Karpas-422 (cell line): ENCODE results near the gene WDR33. TPM values are rescaled to one million over a fixed set of nuclear protein-coding genes. Genes with fewer than 3 reads are reported as not detected.

Experiments used
- DNase-seq: peaks from one replicate; pipeline ENCODE4 v3.0.0-alpha.2; 2015
- H2AFZ ChIP-seq: fragments of 200-600 bp; sonication (generic); 2 replicates; pipeline ENCODE4 v1.6.1; 2014; ENCODE audit warnings: antibody characterized with exemption, low read length, mixed read lengths
- H3K27ac ChIP-seq: fragments of 200-600 bp; sonication (generic); 2 replicates; pipeline ENCODE4 v1.5.1; 2014; ENCODE audit warnings: mild to moderate bottlenecking, low read length, moderate library complexity
- H3K27me3 ChIP-seq: fragments of 200-600 bp; sonication (generic); 2 replicates; pipeline ENCODE4 v1.6.1; 2014; ENCODE audit warnings: low read length, mixed read lengths
- H3K36me3 ChIP-seq: fragments of 200-600 bp; sonication (generic); 2 replicates; pipeline ENCODE4 v1.6.1; 2014; ENCODE audit warnings: low read length, mixed read lengths; ENCODE audit not compliant: insufficient read depth
- H3K4me1 ChIP-seq: fragments of 200-600 bp; sonication (generic); 2 replicates; pipeline ENCODE4 v1.6.1; 2014; ENCODE audit warnings: mild to moderate bottlenecking, low read length, mixed read lengths
- H3K4me2 ChIP-seq: fragments of 200-600 bp; sonication (generic); 2 replicates; pipeline ENCODE4 v1.6.1; 2014; ENCODE audit warnings: low read length, low read depth, mild to moderate bottlenecking; ENCODE audit not compliant: poor library complexity, severe bottlenecking
- H3K4me3 ChIP-seq: fragments of 200-600 bp; sonication (generic); 2 replicates; pipeline ENCODE4 v1.5.1; 2014; ENCODE audit warnings: mild to moderate bottlenecking, antibody characterized with exemption, low read length, mixed read lengths
- H3K79me2 ChIP-seq: fragments of 200-600 bp; sonication (generic); 2 replicates; pipeline ENCODE4 v1.6.1; 2014; ENCODE audit warnings: mild to moderate bottlenecking, low read length, mixed read lengths
- H3K9ac ChIP-seq: fragments of 200-600 bp; sonication (generic); 2 replicates; pipeline ENCODE4 v1.6.0; 2014; ENCODE audit warnings: low read length
- H3K9me2 ChIP-seq: fragments of 200-600 bp; sonication (generic), shearing (Covaris generic); replicated peaks from 2 replicates; pipeline ENCODE4 v1.6.0; 2014; ENCODE audit warnings: mild to moderate bottlenecking, low read length, moderate library complexity; ENCODE audit not compliant: insufficient read depth
- H3K9me3 ChIP-seq: fragments of 300-700, 200-600 bp; sonication (generic); 2 replicates; pipeline ENCODE4 v1.6.1; 2014; ENCODE audit warnings: low read length, mixed read lengths
- H4K20me1 ChIP-seq: fragments of 200-600 bp; sonication (generic); 2 replicates; pipeline ENCODE4 v1.6.1; 2014; ENCODE audit warnings: mild to moderate bottlenecking, antibody characterized with exemption, low read length, low read depth; ENCODE audit not compliant: insufficient read depth
- total RNA-seq: library from RNA; depleted of rRNA; stranded (reverse); fragments of >200 nt; shearing (Covaris generic); gene quantifications from 2 replicates; pipeline ENCODE4 v1.2.3, GENCODE V29; 2014; ENCODE audit warnings: low replicate concordance

WDR33 gene
- total RNA-seq, 1 experiment from 2014 or later: 65.0 TPM

DNA sequence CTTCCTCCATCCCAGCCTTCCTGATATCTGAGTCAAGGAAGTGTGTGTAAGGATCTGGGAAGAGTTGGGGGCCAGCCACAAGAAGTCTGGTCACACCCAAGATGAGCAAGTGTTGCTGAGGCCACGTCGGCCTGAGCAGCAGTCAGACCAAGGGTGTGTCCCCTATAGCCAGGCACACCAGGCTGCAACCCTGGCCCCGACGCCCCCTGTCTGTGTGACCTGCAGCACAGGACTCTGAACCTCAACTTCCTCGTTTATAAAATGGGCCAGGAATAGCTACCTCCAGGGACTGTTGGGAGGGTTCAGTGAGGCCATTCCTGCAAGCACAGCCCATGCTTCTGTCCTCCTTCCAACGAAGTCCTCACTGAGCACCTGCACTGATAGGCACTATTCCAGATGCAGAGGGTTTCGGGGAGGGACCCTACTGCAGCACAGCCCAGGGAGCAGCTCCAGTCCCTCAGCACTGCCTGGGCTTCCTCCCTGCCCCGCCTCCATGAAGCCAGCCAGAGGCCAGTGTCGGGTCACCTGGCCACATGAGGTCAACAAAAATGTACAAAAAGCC, 148.9 kb downstream of the WDR33 start:
- Histone ChIP-seq H3K9me2 (no peaks in the 10 kb centered on the region), H3K9ac (no peak overlapping the region), H3K36me3 (no peaks in the 10 kb centered on the region), H4K20me1 (no peaks in the 10 kb centered on the region), H2AFZ (no peak overlapping the region), H3K9me3 (no peaks in the 10 kb centered on the region), H3K27ac (no peak overlapping the region), H3K4me2 (no peak overlapping the region), H3K79me2 (no peaks in the 10 kb centered on the region), H3K27me3 (no peaks in the 10 kb centered on the region), H3K4me3 (no peak overlapping the region), H3K4me1 (no peaks in the 10 kb centered on the region)
- DNase-seq: no peak

DNA sequence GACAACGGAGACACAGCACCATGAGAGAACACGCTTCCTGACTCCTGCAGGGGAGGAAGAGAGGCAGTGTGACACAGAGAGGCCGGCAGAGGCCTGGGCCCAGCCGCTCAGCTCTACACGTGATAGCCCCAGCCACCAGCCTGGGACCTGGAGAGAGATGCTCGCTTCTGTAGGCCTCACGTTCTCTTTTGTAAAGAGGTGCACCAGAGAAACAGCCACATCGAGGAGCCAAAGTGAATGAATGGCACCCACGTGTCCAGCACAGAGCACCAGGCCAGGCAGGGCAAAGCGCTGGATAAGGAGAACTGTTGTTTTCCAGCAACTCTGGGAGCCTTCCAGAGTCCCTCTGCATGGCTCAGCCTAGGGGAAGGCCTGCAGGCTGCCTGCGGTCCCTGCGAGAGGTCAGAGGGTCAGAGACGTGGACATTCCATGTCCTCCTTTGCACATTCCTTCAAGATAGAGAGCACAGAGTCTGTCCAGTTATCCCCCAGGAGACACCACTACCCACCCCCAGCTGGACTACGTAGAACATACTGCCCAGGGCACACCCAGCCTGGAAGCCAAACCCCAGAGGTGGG, 149.8 kb downstream of the WDR33 start:
- Histone ChIP-seq H3K4me2 (no peak overlapping the region), H3K4me3 (no peak overlapping the region), H3K36me3 (no peaks in the 10 kb centered on the region), H3K27me3 (no peaks in the 10 kb centered on the region), H3K9me3 (no peaks in the 10 kb centered on the region), H2AFZ (no peak overlapping the region), H3K27ac (no peak overlapping the region), H3K9me2 (no peaks in the 10 kb centered on the region), H3K9ac (no peak overlapping the region), H3K4me1 (no peaks in the 10 kb centered on the region), H4K20me1 (no peaks in the 10 kb centered on the region), H3K79me2 (no peaks in the 10 kb centered on the region)
- no peak for DNase-seq

DNA sequence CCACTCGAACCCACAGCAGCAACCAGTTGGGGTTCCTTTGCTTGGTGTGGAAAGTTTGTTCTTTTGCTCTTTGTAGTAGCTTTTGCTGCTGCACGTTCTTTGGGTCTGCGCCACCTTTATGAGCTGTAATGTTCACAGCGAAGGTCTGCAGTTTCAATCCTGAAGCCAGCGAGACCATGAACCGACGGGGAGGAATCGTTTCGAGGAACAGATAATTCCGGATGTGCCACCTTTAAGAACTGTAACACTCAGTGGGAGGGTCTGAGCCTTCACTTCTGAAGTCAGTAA, 150.7 kb downstream of the WDR33 start:
- Histone ChIP-seq H3K79me2 (no peaks in the 10 kb centered on the region), H3K4me2 (no peak overlapping the region), H2AFZ (no peak overlapping the region), H4K20me1 (no peaks in the 10 kb centered on the region), H3K27me3 (no peaks in the 10 kb centered on the region), H3K9ac (no peak overlapping the region), H3K9me2 (no peaks in the 10 kb centered on the region), H3K4me1 (no peaks in the 10 kb centered on the region), H3K9me3 (no peaks in the 10 kb centered on the region), H3K4me3 (no peak overlapping the region), H3K36me3 (no peaks in the 10 kb centered on the region), H3K27ac (no peak overlapping the region)
- no peak for DNase-seq

DNA sequence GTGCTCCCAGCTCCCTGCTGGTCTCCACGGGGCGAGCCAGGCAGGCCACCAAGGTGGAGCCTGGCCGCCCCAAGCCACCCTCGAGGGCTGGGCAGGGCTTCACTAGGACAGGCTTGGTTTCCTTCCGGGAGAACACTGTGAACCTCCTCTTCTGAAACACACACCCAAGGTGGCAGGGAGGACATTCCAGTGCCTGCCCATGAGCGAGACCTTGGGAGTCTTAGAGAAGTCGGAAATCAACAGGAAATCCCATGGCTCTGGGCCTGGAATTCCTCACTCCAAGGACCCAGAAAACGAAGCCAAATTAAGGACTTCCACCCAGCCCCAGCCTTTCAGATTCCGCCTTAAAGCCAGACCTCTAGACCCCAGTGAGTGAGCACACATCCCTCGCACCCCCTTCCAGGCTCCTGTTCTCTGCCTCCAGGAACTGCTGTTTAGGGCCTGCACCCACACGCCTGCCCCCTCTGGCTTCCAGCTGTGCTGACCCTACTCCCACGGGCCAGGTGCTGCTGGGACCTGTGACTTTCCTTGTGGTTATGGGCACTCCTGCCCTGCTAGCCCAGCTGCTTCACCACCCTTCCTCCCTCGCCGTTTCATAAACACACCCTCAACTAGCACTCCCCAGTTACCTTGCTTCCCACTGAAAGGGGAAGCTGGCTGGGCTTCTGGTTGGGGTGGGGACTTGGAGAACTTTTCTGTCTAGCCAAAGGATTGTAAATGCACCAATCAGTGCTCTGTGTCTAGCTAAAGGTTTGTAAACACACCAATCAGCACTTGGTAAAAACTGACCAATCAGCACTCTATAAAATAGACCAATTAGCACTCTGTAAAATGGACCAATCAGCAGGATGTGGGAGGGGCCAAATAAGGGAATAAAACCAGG, 151.3 kb downstream of the WDR33 start:
- Histone ChIP-seq H3K4me3 (no peak overlapping the region), H3K4me2 (no peak overlapping the region), H3K79me2 (no peaks in the 10 kb centered on the region), H3K4me1 (no peaks in the 10 kb centered on the region), H3K27me3 (no peaks in the 10 kb centered on the region), H3K36me3 (no peaks in the 10 kb centered on the region), H3K9me3 (no peaks in the 10 kb centered on the region), H4K20me1 (no peaks in the 10 kb centered on the region), H3K27ac (no peak overlapping the region), H2AFZ (no peak overlapping the region), H3K9me2 (no peaks in the 10 kb centered on the region), H3K9ac (no peak overlapping the region)
- peak; percentile 56 for DNase-seq

DNA sequence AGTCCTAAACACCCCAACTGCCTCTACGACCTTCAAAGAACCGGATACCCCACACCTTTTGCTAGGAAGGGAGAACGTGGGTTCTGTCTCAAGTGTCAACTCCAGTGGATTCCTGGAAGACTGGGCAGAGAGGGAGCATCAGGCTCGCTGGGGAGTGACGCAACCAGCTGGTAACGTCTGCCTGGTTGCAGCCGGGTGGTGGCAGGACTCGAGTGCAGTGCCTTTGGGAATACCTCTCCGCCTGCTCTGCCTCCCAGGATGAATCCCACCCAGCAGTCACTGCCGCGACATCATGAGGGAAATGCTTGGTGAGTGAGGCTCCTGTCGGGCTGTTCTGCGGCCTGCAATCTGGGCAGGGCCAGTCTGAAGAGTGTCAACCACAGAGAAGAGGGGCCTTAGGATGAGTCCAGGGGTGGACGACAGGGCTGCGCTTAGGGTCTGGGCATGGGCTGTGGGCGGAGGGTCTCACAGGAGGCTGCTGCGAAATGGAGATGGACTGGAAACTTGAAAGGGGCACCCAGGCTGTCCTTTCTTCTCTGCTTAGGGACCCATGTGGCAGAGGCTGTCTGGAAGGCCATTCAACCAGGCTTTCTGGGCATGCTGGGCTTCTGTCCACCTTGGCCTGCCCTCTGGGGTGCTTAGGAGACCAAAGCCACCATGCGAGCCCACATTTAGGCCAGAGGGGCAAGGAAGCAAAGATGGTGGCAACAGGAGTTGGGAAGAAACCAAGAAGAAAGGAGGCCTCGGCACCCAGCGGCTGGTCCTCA, 152.1 kb downstream of the WDR33 start:
- H4K20me1 ChIP-seq: no peaks in the 10 kb centered on the region
- H3K4me1 ChIP-seq: no peaks in the 10 kb centered on the region
- H3K79me2 ChIP-seq: no peaks in the 10 kb centered on the region
- no peak overlapping the region for H3K9ac ChIP-seq
- no peaks in the 10 kb centered on the region for H3K9me2 ChIP-seq
- no peak overlapping the region for H3K27ac ChIP-seq
- H2AFZ ChIP-seq: no peak overlapping the region
- H3K36me3 ChIP-seq: no peaks in the 10 kb centered on the region
- no peaks in the 10 kb centered on the region for H3K9me3 ChIP-seq
- no peak for DNase-seq
- no peak overlapping the region for H3K4me2 ChIP-seq
- no peak overlapping the region for H3K4me3 ChIP-seq
- H3K27me3 ChIP-seq: no peaks in the 10 kb centered on the region

DNA sequence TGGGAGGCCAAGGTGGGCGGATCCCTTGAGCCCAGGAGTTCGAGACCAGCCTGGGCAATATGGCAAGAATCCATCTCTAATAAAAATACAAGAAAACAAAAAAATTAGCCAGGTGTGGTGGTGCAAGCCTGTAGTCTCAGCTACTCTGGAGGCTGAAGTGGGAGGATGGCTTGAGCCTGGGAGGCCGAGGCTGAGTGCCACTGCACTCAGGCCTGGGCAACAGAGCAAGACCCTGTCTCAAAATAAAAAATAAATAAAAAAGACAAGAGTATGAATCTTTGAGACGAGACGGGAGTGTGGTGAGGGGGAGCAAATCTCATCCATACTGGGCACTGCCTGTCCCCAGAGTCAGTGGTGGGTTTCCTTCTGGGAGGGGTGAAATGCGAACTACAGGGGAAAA, 152.8 kb downstream of the WDR33 start:
- Histone ChIP-seq H3K9ac (no peak overlapping the region), H3K27me3 (no peaks in the 10 kb centered on the region), H3K79me2 (no peaks in the 10 kb centered on the region), H3K4me1 (no peaks in the 10 kb centered on the region), H3K9me2 (no peaks in the 10 kb centered on the region), H2AFZ (no peak overlapping the region), H3K9me3 (no peaks in the 10 kb centered on the region), H4K20me1 (no peaks in the 10 kb centered on the region), H3K27ac (no peak overlapping the region), H3K4me2 (no peak overlapping the region), H3K4me3 (no peak overlapping the region), H3K36me3 (no peaks in the 10 kb centered on the region)
- DNase-seq: no peak

DNA sequence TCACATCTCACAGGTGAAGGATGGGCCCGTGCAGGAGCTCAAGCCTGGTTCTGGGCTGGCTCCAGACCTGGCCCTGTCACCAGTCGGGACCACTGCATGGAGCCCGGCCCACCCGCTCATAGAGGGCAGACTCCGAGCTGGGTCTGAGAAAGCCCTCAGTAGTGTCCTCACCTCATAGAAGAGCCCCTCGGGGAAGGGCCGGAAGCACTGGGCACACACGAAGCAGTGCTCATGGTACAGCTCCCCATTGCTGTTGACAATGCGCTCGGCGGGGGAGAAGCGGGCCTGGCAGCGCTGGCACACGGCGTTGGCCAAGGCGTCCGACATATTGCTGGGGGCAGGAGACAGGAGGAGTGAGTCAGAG, 153.8 kb downstream of the WDR33 start:
- H3K4me2 ChIP-seq: no peak overlapping the region
- no peak overlapping the region for H2AFZ ChIP-seq
- H3K27me3 ChIP-seq: no peaks in the 10 kb centered on the region
- no peak for DNase-seq
- H3K4me1 ChIP-seq: no peaks in the 10 kb centered on the region
- H3K9ac ChIP-seq: no peak overlapping the region
- no peaks in the 10 kb centered on the region for H4K20me1 ChIP-seq
- H3K9me2 ChIP-seq: no peaks in the 10 kb centered on the region
- H3K4me3 ChIP-seq: no peak overlapping the region
- H3K36me3 ChIP-seq: no peaks in the 10 kb centered on the region
- no peak overlapping the region for H3K27ac ChIP-seq
- H3K79me2 ChIP-seq: no peaks in the 10 kb centered on the region
- no peaks in the 10 kb centered on the region for H3K9me3 ChIP-seq

DNA sequence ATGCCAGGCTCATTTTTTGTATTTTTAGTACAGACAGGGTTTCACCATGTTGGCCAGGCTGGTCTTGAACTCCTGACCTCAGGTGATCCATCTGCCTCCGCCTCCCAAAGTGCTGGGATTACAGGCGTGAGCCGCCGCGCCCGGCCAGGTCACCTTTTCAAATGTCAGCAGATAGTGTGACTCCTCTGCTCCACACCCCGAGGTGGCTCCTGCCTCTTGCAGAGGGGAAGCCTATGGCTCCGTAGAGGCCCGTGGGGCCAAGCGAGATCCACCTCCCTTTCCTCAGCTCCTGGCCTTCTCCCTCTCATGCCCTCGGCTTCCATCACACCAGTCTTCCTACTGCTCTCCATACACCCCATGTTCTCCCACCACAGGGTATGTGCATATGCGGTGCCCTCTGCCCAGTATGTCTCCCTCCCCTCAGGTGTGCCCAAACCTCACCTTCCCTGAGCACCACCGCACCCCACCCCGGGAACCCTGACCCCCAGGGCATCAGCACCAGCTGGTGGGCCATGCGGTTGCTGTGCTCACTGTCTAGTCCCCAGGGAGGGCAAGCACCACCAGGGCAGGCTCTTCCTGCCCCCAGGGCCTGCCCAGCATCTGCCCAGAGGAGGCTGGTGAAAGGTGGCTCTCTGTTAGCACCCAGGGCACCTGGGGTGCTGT, 154.3 kb downstream of the WDR33 start:
- no peaks in the 10 kb centered on the region for H4K20me1 ChIP-seq
- no peak overlapping the region for H3K27ac ChIP-seq
- no peak for DNase-seq
- no peak overlapping the region for H3K4me2 ChIP-seq
- no peaks in the 10 kb centered on the region for H3K9me3 ChIP-seq
- no peaks in the 10 kb centered on the region for H3K27me3 ChIP-seq
- no peaks in the 10 kb centered on the region for H3K9me2 ChIP-seq
- no peaks in the 10 kb centered on the region for H3K36me3 ChIP-seq
- no peaks in the 10 kb centered on the region for H3K79me2 ChIP-seq
- no peak overlapping the region for H2AFZ ChIP-seq
- no peaks in the 10 kb centered on the region for H3K4me1 ChIP-seq
- H3K4me3 ChIP-seq: no peak overlapping the region
- no peak overlapping the region for H3K9ac ChIP-seq
